SK-N-SH treated with all-trans-retinoic acid at 6 μM for 48 hours (cell line): Measurements from ENCODE around the gene FAM114A2.

Experiments
- ATAC-seq: fragments of 200-7000 bp; cut with Tn5 transposase; 3 replicates; pipeline ENCODE4 v1.9.1; 2020; ENCODE audit warnings: mild to moderate bottlenecking, moderate library complexity
- BACH2 ChIP-seq: fragments of 250-450 bp; sonication (Bioruptor Pico); IDR thresholded peaks from 2 replicates; pipeline ENCODE4 v1.9.0; 2021; ENCODE audit warnings: mild to moderate bottlenecking, borderline replicate concordance
- CSDC2 ChIP-seq: fragments of 250-450 bp; sonication (Bioruptor Pico); IDR thresholded peaks from 2 replicates; pipeline ENCODE4 v1.5.0; 2020; ENCODE audit warnings: mild to moderate bottlenecking, moderate library complexity
- GLIS3 ChIP-seq: fragments of 250-450 bp; sonication (Bioruptor Pico); IDR thresholded peaks from 2 replicates; pipeline ENCODE4 v1.5.0; 2020; ENCODE audit warnings: mild to moderate bottlenecking, moderate library complexity
- ISL1 ChIP-seq: fragments of 250-450 bp; sonication (Bioruptor Pico); IDR thresholded peaks from 2 replicates; pipeline ENCODE4 v2.1.2; 2022; ENCODE audit warnings: mild to moderate bottlenecking, moderate library complexity
- OSR1 ChIP-seq: fragments of 250-450 bp; sonication (Bioruptor Pico); IDR thresholded peaks from 2 replicates; pipeline ENCODE4 v1.8.0; 2022; ENCODE audit warnings: moderate library complexity, mild to moderate bottlenecking, inconsistent platforms
- POU6F1 ChIP-seq: fragments of 250-450 bp; sonication (Bioruptor Pico); IDR thresholded peaks from 2 replicates; pipeline ENCODE4 v1.8.0; 2021; ENCODE audit warnings: low read depth, mild to moderate bottlenecking, moderate library complexity, borderline replicate concordance
- RARB ChIP-seq: fragments of 250-450 bp; sonication (Bioruptor Pico); IDR thresholded peaks from 2 replicates; pipeline ENCODE4 v1.8.0; 2021; ENCODE audit warnings: mild to moderate bottlenecking, moderate library complexity
- TCF4 ChIP-seq: fragments of 250-450 bp; sonication (Bioruptor Pico); IDR thresholded peaks from 2 replicates; pipeline ENCODE4 v1.8.0; 2021; ENCODE audit warnings: mild to moderate bottlenecking, moderate library complexity, borderline replicate concordance
- ZC3H10 ChIP-seq: fragments of 250-450 bp; sonication (Bioruptor Pico); IDR thresholded peaks from 2 replicates; pipeline ENCODE4 v1.5.1; 2021; ENCODE audit warnings: mild to moderate bottlenecking, moderate library complexity
- ZFP30 ChIP-seq: fragments of 450-650 bp; formaldehyde crosslinking; IDR thresholded peaks from 2 replicates; pipeline ENCODE4 v1.5.0; 2022; ENCODE audit warnings: mild to moderate bottlenecking, moderate library complexity
- ZNF70 ChIP-seq: fragments of 450-650 bp; formaldehyde crosslinking; IDR thresholded peaks from 2 replicates; pipeline ENCODE4 v1.5.0; 2020; ENCODE audit warnings: mild to moderate bottlenecking, moderate library complexity
- ZNF8 ChIP-seq: fragments of 450-650 bp; formaldehyde crosslinking; IDR thresholded peaks from 2 replicates; pipeline ENCODE4 v1.5.0; 2020; ENCODE audit warnings: mild to moderate bottlenecking, moderate library complexity
- TF ChIP-seq, protein P1 (sequence below): fragments of 250-450 bp; sonication (Bioruptor Pico); IDR thresholded peaks from 2 replicates; pipeline ENCODE4 v1.8.0; 2020; ENCODE audit warnings: mild to moderate bottlenecking, moderate library complexity, borderline replicate concordance
- TF ChIP-seq, protein P2 (sequence below): fragments of 250-450 bp; sonication (Bioruptor Pico); IDR thresholded peaks from 2 replicates; pipeline ENCODE4 v1.5.0; 2020; ENCODE audit warnings: mild to moderate bottlenecking, moderate library complexity
- TF ChIP-seq, protein P3 (sequence below): fragments of 250-450 bp; sonication (Bioruptor Pico); IDR thresholded peaks from 2 replicates; pipeline ENCODE4 v1.5.1; 2021; ENCODE audit warnings: mild to moderate bottlenecking, moderate library complexity

FAM114A2 gene

DNA sequence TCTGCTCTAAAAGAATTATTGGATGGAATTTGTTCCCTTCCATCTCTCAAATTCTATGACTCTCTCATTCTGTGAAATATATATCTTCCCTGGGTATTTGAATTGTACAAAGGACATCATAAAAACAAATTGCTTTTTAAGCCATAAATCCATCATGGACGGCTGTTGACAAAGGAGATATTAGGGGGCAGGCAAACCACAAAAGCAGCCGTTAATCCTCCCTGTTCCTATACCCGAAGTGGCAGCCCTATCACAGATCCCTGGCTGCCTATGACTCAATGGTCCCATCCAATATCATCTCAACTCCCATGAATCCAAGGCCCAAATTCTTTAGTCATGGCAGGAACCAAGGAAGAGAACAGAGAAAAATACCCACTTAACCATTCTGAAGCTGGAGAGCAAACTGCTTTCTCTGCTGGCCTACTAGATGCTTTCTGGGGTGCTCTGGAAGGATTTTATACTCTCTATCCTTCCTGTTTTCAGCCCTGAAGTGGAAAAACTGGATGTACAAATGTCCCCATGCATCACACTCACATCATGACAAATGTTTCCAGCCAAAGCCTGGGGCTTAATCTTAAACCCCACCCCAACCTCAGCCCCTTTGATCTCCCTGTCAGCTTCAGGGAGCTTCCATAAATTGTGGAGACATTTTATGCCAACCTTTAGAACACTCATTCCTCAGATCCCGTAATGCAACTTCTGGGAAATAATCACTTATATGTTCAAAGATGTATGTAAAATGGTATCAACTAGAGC, 59.5 kb downstream of the FAM114A2 start:
- TF ChIP-seq POU6F1 (CRISPR knock-in tag) (no peak), TCF4 (no peak), ZC3H10 (CRISPR knock-in tag) (no peak)
- ATAC-seq: no peak

GRCh38 chr5:153974813-153975163, 63.9 kb downstream of the FAM114A2 start:
- ATAC-seq: peak; percentile 42
- TF ChIP-seq, protein P1, sequence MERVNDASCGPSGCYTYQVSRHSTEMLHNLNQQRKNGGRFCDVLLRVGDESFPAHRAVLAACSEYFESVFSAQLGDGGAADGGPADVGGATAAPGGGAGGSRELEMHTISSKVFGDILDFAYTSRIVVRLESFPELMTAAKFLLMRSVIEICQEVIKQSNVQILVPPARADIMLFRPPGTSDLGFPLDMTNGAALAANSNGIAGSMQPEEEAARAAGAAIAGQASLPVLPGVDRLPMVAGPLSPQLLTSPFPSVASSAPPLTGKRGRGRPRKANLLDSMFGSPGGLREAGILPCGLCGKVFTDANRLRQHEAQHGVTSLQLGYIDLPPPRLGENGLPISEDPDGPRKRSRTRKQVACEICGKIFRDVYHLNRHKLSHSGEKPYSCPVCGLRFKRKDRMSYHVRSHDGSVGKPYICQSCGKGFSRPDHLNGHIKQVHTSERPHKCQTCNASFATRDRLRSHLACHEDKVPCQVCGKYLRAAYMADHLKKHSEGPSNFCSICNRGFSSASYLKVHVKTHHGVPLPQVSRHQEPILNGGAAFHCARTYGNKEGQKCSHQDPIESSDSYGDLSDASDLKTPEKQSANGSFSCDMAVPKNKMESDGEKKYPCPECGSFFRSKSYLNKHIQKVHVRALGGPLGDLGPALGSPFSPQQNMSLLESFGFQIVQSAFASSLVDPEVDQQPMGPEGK: no peak
- no peak for TF ChIP-seq GLIS3 (CRISPR knock-in tag)
- TF ChIP-seq BACH2 (CRISPR knock-in tag): no peak
- no peak for TF ChIP-seq OSR1 (CRISPR knock-in tag)
- TF ChIP-seq, protein P2, sequence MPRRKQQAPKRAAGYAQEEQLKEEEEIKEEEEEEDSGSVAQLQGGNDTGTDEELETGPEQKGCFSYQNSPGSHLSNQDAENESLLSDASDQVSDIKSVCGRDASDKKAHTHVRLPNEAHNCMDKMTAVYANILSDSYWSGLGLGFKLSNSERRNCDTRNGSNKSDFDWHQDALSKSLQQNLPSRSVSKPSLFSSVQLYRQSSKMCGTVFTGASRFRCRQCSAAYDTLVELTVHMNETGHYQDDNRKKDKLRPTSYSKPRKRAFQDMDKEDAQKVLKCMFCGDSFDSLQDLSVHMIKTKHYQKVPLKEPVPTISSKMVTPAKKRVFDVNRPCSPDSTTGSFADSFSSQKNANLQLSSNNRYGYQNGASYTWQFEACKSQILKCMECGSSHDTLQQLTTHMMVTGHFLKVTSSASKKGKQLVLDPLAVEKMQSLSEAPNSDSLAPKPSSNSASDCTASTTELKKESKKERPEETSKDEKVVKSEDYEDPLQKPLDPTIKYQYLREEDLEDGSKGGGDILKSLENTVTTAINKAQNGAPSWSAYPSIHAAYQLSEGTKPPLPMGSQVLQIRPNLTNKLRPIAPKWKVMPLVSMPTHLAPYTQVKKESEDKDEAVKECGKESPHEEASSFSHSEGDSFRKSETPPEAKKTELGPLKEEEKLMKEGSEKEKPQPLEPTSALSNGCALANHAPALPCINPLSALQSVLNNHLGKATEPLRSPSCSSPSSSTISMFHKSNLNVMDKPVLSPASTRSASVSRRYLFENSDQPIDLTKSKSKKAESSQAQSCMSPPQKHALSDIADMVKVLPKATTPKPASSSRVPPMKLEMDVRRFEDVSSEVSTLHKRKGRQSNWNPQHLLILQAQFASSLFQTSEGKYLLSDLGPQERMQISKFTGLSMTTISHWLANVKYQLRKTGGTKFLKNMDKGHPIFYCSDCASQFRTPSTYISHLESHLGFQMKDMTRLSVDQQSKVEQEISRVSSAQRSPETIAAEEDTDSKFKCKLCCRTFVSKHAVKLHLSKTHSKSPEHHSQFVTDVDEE (CRISPR knock-in tag): no peak
- TF ChIP-seq ISL1: no peak
- no peak for TF ChIP-seq CSDC2 (CRISPR knock-in tag)
- no peak for TF ChIP-seq POU6F1 (CRISPR knock-in tag)
- TF ChIP-seq TCF4: no peak
- TF ChIP-seq RARB: no peak
- no peak for TF ChIP-seq ZFP30
- TF ChIP-seq ZNF8 (CRISPR knock-in tag): no peak

DNA sequence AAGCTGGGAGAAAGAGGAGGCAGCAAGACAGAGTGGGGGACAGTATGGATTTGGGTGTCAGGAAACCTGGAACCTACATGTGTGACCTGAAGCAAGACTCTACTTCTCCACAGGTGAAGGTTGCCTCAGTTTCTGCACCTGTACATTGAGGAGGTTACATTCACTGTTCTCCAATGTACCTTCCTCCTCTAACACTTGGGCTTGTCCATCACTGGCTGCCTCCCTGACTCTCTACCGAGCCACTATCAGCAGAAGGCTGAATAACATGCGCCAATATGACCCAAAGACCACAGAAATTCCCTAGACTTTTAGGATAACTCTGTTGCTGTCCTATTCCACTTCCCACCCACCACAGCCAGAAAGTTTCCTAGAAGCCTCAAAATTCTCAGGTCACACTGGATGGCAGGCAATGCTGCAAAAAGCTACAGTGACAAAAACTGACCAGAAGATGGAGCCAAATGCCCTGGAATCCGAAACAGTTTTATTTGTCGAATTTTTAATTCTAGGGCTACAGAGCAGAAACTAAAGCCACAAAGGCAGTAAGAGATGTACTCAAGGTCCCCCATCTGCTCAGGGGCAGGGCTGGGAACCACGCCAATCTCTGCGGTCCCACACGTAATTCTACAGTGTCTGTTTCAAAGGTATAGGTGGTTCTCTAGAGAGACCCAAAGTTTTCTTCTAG, 64.4 kb downstream of the FAM114A2 start:
- TF ChIP-seq, protein P3, sequence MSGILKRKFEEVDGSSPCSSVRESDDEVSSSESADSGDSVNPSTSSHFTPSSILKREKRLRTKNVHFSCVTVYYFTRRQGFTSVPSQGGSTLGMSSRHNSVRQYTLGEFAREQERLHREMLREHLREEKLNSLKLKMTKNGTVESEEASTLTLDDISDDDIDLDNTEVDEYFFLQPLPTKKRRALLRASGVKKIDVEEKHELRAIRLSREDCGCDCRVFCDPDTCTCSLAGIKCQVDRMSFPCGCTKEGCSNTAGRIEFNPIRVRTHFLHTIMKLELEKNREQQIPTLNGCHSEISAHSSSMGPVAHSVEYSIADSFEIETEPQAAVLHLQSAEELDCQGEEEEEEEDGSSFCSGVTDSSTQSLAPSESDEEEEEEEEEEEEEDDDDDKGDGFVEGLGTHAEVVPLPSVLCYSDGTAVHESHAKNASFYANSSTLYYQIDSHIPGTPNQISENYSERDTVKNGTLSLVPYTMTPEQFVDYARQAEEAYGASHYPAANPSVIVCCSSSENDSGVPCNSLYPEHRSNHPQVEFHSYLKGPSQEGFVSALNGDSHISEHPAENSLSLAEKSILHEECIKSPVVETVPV: no peak
- no peak for TF ChIP-seq CSDC2 (CRISPR knock-in tag)
- peak; percentile 89 for ATAC-seq

GRCh38 chr5:153972240-153972639, 66.5 kb downstream of the FAM114A2 start:
- no peak for ATAC-seq
- TF ChIP-seq, protein P3: no peak
- TF ChIP-seq ZNF70 (CRISPR knock-in tag): no peak
- TF ChIP-seq, protein P2 (CRISPR knock-in tag): no peak
